GM15510 (cell line): ENCODE results near the gene HTRA2.

Experiments
- POLR2A ChIP-seq: IDR thresholded peaks from 3 replicates; pipeline ENCODE4 v1.6.1; 2011; ENCODE audit warnings: borderline replicate concordance; ENCODE audit not compliant: insufficient read length; ENCODE audit errors: extremely low read depth

Gene HTRA2

GRCh38 chr2:74569686-74570085 lies 40.0 kb downstream of the HTRA2 start:
- no peak for TF ChIP-seq POLR2A

- TF ChIP-seq POLR2A, result no peak
Measured at GRCh38 chr2:74571058-74571457, 41.3 kb downstream of the HTRA2 start.

- TF ChIP-seq POLR2A, result no peak
Measured at GRCh38 chr2:74572178-74572925, 42.6 kb downstream of the HTRA2 start.

GRCh38 chr2:74573747-74574562 lies 44.2 kb downstream of the HTRA2 start:
- peak; percentile 26 for TF ChIP-seq POLR2A

GRCh38 chr2:74575320-74575719 lies 45.6 kb downstream of the HTRA2 start:
- no peak for TF ChIP-seq POLR2A

GRCh38 chr2:74576211-74576862 lies 46.6 kb downstream of the HTRA2 start:
- no peak for TF ChIP-seq POLR2A

- TF ChIP-seq POLR2A, result no peak
Measured at GRCh38 chr2:74576863-74577229, 47.1 kb downstream of the HTRA2 start.

- TF ChIP-seq POLR2A, result peak; percentile 18
Measured at GRCh38 chr2:74577448-74577847, 47.7 kb downstream of the HTRA2 start.

- TF ChIP-seq POLR2A, result no peak
Measured at GRCh38 chr2:74578408-74578807, 48.7 kb downstream of the HTRA2 start.

- TF ChIP-seq POLR2A, result no peak
Measured at GRCh38 chr2:74581463-74581862, 51.7 kb downstream of the HTRA2 start.

GRCh38 chr2:74582184-74582583 lies 52.5 kb downstream of the HTRA2 start:
- TF ChIP-seq POLR2A, result no peak
